ENCODE measurements around the gene RIPOR2. TPM values are rescaled to one million over a fixed set of nuclear protein-coding genes. Genes with fewer than 3 reads are reported as not detected.

Gene RIPOR2
- total RNA-seq, 1 donor from 2014 or later = 1.1 TPM

GRCh38 chr6:24874128-24874527, 61.6 kb downstream of the RIPOR2 start:
- no peaks in the 10 kb centered on the region for H3K4me1 Mint-ChIP-seq (ENCODE audit: unreplicated experiment)
- H3K4me3 Mint-ChIP-seq (ENCODE audit: unreplicated experiment) = no peak overlapping the region
- DNase-seq (ENCODE audit: low spot score) = no peak
- H3K36me3 Mint-ChIP-seq (ENCODE audit: low read depth, unreplicated experiment) = no peaks in the 10 kb centered on the region
- TF ChIP-seq CTCF (IDR thresholded peaks at IDR 0.05; ENCODE audit: unreplicated experiment) = no peak
- H3K27me3 Mint-ChIP-seq (ENCODE audit: unreplicated experiment) = peaks cover 2% of the 10 kb centered on the region
- H3K9me3 Mint-ChIP-seq (ENCODE audit: unreplicated experiment) = no peaks in the 10 kb centered on the region
- H3K27ac Mint-ChIP-seq (ENCODE audit: unreplicated experiment) = no peak overlapping the region

GRCh38 chr6:24872779-24873178, 63.0 kb downstream of the RIPOR2 start:
- no peak for TF ChIP-seq CTCF (IDR thresholded peaks at IDR 0.05; ENCODE audit: unreplicated experiment)
- H3K27ac Mint-ChIP-seq (ENCODE audit: unreplicated experiment) = no peak overlapping the region
- H3K4me3 Mint-ChIP-seq (ENCODE audit: unreplicated experiment) = no peak overlapping the region
- H3K36me3 Mint-ChIP-seq (ENCODE audit: low read depth, unreplicated experiment) = no peaks in the 10 kb centered on the region
- DNase-seq (ENCODE audit: low spot score) = no peak
- H3K4me1 Mint-ChIP-seq (ENCODE audit: unreplicated experiment) = no peaks in the 10 kb centered on the region
- no peaks in the 10 kb centered on the region for H3K9me3 Mint-ChIP-seq (ENCODE audit: unreplicated experiment)
- H3K27me3 Mint-ChIP-seq (ENCODE audit: unreplicated experiment) = peaks cover under 1% of the 10 kb centered on the region

- no peak overlapping the region for H3K4me3 Mint-ChIP-seq (ENCODE audit: unreplicated experiment)
- no peaks in the 10 kb centered on the region for H3K27me3 Mint-ChIP-seq (ENCODE audit: unreplicated experiment)
- DNase-seq (ENCODE audit: low spot score) = no peak
- H3K36me3 Mint-ChIP-seq (ENCODE audit: low read depth, unreplicated experiment) = no peaks in the 10 kb centered on the region
- H3K4me1 Mint-ChIP-seq (ENCODE audit: unreplicated experiment) = peaks cover 4% of the 10 kb centered on the region
- TF ChIP-seq CTCF (IDR thresholded peaks at IDR 0.05; ENCODE audit: unreplicated experiment) = no peak
- H3K9me3 Mint-ChIP-seq (ENCODE audit: unreplicated experiment) = no peaks in the 10 kb centered on the region
- no peak overlapping the region for H3K27ac Mint-ChIP-seq (ENCODE audit: unreplicated experiment)
Measured at GRCh38 chr6:24868765-24869164, 67.0 kb downstream of the RIPOR2 start.

- Mint-ChIP-seq H3K4me1 (ENCODE audit: unreplicated experiment) (peaks cover 4% of the 10 kb centered on the region), H3K27ac (ENCODE audit: unreplicated experiment) (no peak overlapping the region), H3K4me3 (ENCODE audit: unreplicated experiment) (no peak overlapping the region), H3K9me3 (ENCODE audit: unreplicated experiment) (no peaks in the 10 kb centered on the region), H3K27me3 (ENCODE audit: unreplicated experiment) (no peaks in the 10 kb centered on the region), H3K36me3 (ENCODE audit: low read depth, unreplicated experiment) (no peaks in the 10 kb centered on the region)
- no peak for DNase-seq (ENCODE audit: low spot score)
- TF ChIP-seq CTCF (IDR thresholded peaks at IDR 0.05; ENCODE audit: unreplicated experiment) = peak; percentile 30
Measured at GRCh38 chr6:24867104-24867703, 68.6 kb downstream of the RIPOR2 start.

- no peak overlapping the region for H3K27ac Mint-ChIP-seq (ENCODE audit: unreplicated experiment)
- H3K9me3 Mint-ChIP-seq (ENCODE audit: unreplicated experiment) = no peaks in the 10 kb centered on the region
- no peaks in the 10 kb centered on the region for H3K36me3 Mint-ChIP-seq (ENCODE audit: low read depth, unreplicated experiment)
- no peak for DNase-seq (ENCODE audit: low spot score)
- H3K27me3 Mint-ChIP-seq (ENCODE audit: unreplicated experiment) = peaks cover 1% of the 10 kb centered on the region
- peaks cover 4% of the 10 kb centered on the region for H3K4me1 Mint-ChIP-seq (ENCODE audit: unreplicated experiment)
- no peak overlapping the region for H3K4me3 Mint-ChIP-seq (ENCODE audit: unreplicated experiment)
- no peak for TF ChIP-seq CTCF (IDR thresholded peaks at IDR 0.05; ENCODE audit: unreplicated experiment)
Measured at GRCh38 chr6:24865161-24865560, 70.6 kb downstream of the RIPOR2 start.
